Measurements from ENCODE around the gene LRRC74A.
"Not testable (repeated sequence)": the region's sequence is repeated elsewhere in the genome, so short reads cannot be mapped to it uniquely, and the experiment has no call there.

Gene LRRC74A

DNA sequence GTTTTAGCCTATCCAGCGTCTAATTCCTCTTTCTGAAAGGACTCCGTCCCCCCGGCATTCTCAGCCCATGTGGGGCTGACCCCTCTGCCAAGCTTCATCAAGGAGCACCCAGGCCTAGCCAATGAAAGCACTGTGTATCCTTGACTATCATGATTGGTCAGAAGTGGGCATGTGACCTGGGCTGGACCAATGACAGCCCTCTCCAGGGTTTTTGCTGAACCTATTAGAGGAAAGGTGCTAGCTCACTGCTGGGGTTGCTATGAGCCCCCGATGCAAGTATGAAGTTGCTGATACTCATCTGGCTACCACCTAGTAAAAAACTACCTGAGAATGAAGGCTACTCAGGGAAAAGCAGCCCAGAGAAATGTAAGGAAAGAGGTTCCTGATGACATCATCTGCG, 68.1 kb downstream of the LRRC74A start:
- DNase-seq = no peak

DNA sequence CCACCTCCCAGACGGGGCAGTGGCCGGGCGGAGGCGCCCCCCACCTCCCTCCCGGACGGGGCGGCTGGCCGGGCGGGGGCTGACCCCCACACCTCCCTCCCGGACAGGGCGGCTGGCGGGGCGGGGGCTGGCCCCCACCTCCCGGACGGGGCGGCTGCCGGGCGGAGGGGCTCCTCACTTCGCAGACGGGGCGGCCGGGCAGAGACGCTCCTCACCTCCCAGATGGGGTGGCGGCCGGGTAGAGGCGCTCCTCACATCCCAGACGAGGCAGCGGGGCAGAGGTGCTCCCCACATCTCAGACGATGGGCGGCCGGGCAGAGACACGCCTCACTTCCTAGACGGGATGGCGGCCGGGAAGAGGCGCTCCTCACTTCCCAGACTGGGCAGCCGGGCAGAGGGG, 71.8 kb downstream of the LRRC74A start:
- DNase-seq = not testable (repeated sequence)

DNA sequence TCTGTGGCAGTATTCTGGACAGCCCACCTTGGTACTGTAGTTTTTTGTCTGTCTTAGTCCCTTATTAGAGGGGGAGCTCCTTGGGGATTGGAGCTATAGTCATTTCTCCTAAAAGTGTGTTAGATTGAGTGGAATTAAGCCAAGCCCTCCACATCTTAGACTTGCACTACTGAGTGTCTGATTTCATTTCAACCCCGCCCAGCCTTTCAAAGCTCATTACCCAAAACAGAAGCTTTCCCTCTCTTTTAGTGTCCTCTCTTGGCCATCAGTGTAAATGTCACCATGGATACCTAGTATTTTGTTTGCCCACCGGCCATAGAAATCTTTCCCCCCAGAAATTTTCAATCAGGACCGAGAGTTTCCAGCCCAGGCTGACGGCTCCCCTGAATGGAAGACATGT, 74.5 kb downstream of the LRRC74A start:
- DNase-seq = no peak

DNA sequence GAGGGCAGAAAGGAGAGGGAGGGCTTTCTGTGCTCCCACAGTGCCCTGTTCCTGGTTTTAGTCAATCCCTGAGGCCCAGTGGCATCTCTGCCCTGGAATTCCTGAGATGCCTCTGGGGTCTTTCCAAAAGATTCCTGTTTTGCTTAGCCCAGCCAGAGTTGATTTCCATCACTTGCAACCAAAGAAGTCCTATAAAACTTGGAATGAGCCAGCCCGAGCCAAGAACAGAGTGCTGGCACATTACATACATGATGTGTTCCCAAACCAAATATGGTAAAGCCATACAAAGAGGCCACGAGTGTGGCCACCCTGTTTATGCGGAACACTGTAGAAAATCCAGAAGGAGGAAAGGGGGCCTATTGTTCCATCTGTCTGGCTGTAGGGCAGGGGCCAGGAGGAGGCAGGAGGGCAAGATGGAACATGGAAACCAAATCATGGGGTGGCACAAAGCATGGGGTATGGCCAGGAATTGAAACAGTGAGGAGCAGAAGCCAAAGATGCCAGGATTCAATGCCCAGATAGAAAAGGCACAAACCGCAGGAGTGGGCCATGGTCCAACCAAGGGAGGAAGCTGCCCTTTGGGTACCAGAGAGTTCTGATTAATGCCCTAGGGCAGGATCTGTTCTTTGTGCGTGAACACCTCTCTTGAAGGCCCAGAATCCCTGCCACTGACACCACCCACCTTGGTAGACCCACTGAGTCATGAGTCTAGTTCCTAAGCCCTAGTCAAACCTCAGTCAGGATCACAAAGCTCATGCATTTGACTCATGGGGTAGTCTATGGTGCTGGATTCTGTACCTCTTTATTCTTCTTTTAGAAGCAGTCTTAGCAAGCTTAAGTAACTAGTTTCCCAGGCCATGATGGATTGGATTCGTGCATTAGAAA, 75.2 kb downstream of the LRRC74A start:
- no peak for DNase-seq

DNA sequence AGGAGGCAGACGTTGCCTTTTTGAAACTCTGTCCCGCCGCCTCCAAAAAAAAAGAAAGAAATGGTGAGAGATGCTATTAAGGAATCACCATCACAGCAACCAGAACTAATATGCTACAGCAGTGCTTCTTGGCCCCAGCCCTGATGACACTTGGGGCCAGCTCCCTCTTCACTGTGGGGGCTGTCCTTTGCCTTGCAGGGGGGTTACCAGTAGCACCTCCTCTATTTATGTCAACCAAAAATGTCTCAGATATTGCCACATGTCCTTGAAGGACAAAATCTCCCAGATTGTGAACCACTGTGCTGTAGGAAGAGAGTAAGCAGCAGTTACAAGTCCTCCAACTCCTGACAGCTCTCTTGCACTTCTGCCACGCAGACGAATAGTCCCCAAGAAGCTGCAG, 76.4 kb downstream of the LRRC74A start:
- DNase-seq = no peak

DNA sequence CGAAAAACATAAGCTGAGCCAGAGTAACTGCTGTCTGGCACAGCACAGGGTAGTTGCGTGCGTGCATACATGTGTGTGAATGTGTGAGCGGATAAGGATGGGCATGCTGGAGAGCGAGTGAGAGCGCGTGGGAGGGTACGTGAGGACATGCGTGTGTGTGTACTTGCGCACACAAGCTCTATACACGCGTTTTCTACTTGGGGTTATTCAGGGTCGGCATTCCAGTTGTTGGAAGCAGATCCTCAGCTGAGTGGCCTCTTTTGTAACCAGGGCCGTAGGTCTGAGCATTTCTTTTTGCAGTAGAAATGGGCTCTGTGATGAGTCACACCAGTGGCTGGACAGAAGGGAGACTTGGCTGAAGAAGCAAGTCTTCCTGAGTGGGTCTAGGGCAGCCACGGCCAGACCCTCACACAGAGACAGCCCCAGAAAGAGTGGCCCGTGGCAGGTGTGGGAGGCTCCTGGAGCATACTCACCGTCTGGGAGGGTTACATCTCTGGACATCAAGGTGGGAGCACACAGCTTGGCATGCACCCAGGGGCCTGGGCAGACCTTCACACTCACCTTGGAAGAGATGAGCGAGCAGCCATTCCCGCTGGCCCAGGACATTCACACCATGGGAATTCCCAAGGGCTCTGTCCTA, 78.0 kb downstream of the LRRC74A start:
- DNase-seq = no peak

DNA sequence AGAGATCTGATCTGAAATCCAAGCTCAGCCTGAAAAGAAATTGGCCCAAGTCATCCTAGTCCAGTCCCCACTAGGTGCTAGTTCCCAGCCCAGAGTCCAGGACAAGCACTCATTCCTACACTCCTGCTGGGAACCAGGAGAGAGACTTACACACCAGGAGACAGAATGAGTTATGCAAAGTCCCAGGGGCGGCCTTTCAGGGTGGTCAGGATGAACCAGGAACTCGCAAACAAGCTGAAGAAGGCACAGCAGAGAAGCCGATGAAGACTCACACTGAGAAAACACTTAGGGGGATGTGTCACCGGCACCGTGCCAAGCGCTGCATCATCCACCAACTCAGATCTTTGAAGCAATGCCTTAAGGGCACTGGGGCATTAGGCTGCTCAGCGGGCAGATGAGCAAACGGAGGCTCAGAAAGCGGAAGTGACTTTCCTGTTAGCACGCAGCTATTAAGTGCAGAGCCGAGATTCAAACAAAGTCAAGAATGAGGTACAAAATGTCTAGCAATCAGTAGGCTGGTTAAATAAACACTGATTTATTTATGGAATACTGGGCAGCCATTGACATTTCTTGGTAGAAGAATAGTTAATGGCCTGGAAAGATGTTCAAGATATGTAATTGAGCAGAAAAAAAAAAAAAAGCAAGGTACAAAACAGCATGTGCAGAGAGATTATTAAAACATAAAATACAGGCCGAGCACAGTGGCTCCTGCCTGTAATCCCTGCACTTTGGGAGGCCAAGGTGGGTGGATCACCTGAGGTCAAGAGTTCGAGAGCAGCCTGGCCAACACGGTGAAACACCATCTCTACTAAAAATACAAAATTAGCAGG, 78.7 kb downstream of the LRRC74A start:
- peak; percentile 42 for DNase-seq

DNA sequence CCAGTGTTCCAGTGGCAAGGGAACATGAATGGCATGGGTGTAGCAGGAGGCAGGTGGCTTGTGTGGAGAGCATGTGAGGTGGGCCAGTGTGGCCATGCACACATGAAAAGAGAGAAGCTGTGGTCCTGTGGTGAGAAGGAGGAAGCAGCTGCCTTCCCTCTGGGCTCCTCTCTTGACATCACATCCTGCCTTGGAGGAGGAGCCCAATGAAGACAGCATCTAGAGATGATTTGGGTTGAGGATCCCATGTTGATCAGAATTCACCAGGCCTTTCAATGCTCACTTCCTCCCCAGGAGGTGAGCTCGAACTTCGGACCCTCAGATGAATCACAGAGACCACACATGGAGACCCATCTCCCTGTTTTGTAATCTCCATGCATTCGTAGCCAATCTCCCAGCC, 82.6 kb downstream of the LRRC74A start:
- peak; percentile 15 for DNase-seq

DNA sequence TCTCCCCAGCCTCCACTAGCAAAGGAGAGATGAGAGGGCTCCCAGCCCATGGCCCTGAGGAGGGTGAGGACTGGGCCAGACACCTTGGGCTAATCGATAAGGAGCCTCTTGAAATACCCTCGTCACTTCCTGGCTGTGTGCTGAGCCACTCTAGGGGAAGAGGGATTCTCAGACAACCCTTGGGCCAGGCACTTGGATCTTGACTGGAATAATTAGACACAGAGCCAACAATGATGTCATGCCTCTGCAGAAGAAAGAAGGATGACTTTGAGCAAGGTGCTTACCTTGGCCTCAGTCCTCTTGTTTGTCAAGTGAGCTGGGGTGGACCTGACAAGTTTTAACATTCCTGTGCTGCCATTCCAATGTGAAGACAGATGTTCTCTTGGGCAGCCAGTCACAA, 83.1 kb downstream of the LRRC74A start:
- no peak for DNase-seq

DNA sequence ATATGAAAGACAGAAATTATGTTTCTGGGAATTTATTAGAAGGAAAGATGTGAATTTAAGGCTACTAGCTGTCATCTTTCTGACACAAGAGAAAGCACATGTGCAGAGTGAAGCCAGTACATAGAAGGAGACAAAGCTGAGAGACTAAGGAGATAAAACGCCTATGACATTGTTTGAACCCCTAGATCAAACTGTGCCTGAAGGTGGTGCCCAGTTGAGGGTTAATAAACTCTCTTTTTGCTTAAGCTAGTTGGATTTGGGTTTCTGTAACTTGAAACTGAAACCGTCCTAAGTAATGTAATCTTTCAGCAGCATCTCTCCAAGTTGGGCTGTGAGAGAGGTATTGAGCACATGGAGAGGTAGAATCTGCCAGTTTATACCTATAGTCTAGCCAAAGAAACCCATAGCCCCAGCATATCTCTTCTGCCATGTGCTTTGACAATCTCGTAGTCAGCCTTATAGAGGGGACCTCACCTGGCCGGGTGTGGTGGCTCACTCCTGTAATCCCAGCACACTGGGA, 84.2 kb downstream of the LRRC74A start:
- no peak for DNase-seq

DNA sequence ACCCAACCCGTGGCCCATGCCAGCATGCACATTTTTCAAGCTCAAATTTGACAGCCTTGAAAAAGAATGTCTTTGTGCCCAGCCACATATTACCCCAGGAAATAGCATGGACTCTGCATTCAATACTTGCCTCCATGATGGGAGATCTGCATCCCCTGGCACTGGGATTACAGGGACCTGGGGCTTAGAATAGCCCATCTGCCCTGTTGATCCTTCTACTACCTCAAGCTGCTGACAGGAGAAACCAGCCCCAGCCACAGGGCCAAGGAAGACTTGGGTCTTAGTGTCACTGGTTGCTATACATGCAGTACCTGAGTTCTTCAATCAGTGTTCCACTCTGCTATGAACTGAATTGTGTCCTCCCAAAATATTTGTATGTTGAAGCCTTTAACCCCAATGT, 85.3 kb downstream of the LRRC74A start:
- DNase-seq = no peak

DNA sequence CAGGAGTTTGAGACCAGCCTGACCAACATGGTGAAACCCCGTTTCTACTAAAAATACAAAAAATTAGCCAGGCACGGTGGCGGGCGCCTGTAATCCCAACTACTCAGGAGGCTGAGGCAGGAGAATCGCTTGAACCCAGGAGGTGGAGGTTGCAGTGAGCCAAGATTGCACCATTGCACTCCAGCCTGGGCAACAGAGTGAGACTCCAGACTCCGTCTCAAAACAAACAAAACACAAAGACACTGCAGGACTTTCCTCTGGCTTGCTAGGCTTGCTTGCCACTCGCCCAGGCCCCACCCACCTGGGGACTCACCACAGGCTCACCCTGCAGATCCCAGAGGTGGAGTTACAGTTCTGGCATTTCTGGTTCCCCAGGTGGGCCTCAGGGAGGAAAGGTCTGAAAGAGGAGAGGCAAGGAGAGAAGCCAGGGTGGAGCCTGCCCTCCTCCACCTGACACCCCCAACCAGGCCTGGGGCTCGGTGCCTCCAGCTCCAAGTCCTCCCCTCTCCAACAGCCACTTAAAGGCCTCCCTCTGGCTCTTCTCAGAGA, 88.4 kb downstream of the LRRC74A start:
- DNase-seq = not testable (repeated sequence)

DNA sequence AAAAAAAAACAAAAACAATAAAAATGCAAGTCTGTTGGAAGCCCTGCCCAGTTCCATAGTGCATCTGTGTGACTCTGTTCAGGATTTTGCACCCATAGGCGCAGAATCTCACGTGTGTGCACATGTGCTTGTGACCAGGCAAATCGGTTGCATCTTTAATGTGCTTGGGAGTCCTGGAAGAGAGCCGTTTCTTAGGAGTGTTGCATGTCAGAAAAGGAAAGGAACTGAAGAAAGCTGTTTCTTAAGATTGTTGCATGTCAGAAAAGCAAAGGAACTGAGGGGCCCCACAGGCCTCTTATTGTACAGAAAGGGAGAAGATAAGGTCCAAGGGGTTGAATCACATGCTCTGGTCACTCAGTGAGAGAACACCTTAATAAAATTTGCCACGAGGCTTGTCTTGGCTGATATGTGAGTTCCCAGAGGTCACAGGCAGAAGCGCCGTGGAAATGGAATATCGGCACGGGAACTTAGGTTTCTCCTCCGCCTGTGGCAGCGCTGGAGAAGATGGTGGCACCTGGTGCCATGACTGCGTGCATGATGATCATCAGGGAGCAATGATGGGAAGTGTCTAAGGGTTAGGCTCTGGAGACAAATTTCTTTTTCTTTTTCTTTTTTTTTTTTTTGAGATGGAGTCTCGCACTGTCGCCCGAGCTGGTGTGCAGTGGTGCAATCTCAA, 90.0 kb downstream of the LRRC74A start:
- DNase-seq = no peak

DNA sequence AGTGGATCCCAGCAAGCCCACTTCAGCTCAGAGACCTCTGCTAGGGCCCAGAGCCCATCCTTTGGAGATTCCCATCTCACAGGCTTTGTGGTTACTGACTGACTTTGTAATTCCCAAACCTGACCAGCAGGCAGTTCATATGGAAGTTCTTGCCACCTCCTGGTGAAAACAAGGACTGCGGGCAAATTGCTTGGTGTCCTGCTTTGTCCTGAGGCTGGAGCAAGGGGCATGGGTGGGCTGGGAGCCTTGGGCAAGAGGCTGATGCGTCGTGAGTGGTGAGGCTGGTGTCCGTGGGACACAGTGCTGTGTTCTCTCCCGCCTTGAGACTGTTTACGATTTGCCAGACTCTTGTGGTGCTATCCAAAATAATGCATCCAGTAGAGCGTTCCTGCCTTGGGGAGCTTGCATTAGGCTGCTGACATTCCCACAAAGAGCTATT, 91.0 kb downstream of the LRRC74A start:
- DNase-seq = no peak

DNA sequence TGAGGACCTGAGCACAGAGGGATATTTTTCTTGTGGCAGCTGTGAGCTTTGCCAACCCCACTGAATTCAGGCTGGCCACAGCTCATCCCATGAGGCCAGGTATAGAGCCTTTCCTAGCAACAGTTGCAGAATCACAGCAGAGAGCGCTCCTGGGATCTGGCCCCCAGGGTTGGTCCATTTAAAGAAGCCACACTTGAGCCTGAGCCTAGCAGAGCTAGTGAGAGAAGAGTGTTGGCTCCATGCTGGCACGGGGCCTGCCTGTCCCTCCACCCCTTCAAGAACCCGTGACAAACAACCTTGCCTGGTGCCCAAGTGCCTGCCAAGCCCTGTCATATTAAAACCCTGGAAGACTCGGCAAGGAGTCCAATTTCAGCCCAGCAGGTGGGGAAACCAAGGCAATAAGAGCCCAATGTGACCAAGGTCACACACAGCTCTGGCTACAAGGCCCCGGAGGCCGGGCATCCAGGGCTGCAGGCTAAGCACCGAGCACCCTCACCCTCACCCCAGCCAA, 91.6 kb downstream of the LRRC74A start:
- no peak for DNase-seq

DNA sequence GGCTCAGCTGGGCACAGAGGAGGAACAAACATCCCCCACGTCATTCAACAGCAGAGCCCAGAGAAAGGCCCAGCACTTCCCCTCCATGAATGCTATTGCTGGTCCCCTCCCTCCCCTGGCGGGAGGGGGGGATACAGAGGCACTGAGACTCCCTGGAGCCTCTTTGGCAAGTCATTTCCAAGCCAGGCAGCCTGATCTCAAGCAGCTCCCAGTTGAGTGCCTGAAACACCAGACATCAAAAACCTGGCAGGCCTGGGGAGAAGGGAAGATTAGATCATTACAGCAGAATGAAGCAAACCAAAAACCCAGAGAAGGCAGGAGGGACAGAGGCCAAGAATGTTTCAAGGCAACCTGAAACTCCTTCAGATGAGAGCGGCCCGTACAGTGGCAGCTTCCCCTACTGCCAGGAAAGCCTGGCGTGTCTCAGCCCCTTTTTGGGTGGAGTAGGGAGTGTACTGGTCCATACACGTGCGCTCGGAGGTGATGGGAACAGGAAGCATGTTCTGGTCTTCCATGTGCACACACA, 92.1 kb downstream of the LRRC74A start:
- no peak for DNase-seq

DNA sequence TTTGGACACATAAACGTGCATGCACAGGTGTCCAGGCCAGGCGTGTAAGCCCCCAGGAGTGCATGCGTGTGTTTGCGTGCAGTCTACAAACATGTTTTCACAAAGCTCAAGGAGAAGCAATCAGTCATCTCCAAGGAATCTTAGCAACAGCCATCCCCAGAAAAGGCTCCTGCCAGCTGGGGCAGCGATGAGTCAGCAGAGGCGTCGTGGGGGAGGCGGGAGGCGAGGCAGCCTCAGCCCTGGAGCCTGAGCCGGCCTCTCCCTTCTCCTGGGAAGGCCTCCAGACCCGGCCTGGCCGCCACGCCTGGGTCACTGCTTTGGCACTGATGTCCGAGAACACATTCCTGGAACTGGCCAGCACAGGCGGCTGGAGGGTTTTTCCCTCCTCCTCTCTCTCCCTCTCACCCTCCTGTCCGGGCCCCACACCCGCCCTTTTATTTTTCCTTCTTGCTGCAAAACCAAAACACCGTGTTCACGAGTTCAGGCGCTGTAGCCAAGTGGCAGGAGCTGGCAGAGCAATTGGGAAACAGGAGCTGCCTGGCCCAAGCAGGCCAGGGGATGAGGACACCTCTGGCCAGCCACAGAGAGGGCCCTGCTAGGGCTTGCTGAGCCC, 92.7 kb downstream of the LRRC74A start:
- DNase-seq = no peak

Data from T-helper 9 cell (primary cell).